Loucy (cell line): ENCODE results near the gene EIF3B.

Experiments used
- CTCF ChIP-seq: fragments of 200-600 bp; sonication (generic); conservative IDR thresholded peaks from 2 replicates; pipeline ENCODE4 v1.5.1; 2014; ENCODE audit warnings: mild to moderate bottlenecking, antibody characterized with exemption, low read length
- EZH2phosphoT487 ChIP-seq: fragments of 200-600 bp; IDR thresholded peaks from 2 replicates; pipeline ENCODE4 v1.6.1; 2018; ENCODE audit warnings: antibody characterized with exemption, mild to moderate bottlenecking, moderate library complexity, borderline replicate concordance

DNA sequence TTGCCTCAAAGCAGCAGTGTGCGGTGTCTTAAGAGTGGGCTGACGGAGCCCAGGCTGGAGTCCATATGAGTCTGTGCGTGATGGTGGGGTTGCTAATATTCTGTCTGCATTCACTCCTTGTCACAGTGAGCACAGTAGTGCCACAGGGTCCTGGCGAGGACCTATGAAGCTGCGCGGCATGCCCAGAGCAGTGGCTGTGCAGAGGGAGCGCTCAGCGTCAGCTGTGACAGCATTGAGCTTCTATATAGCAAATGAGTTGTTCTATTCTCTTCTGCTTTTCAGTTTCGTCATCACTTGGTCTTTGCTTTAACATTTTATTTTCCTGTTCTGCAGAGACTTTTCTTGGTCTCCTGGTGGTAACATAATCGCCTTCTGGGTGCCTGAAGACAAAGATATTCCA lies 14.5 kb downstream of the EIF3B start:
- no peak for TF ChIP-seq CTCF
- no peak for TF ChIP-seq EZH2phosphoT487
